OCI-LY7 (cell line): ENCODE measurements around the gene KLHL28.

Experiments
- CTCF ChIP-seq: fragments of 200-600 bp; sonication (generic); conservative IDR thresholded peaks from 2 replicates; pipeline ENCODE4 v1.5.1; 2014; ENCODE audit warnings: mild to moderate bottlenecking, antibody characterized with exemption, low read length, moderate library complexity, mixed read lengths
- EZH2phosphoT487 ChIP-seq: fragments of 200-600 bp; sonication (generic); IDR thresholded peaks from 2 replicates; pipeline ENCODE4 v1.6.1; 2018; ENCODE audit warnings: low read depth, borderline replicate concordance, mild to moderate bottlenecking, mixed run types, antibody characterized with exemption, low read length, moderate library complexity, mixed read lengths

GRCh38 chr14:44959538-44959937 is 2.2 kb downstream of the KLHL28 start:
- TF ChIP-seq CTCF = no peak
- TF ChIP-seq EZH2phosphoT487 = no peak
